ENCODE measurements around the gene SOD3. TPM values are rescaled to one million over a fixed set of nuclear protein-coding genes. Genes with fewer than 3 reads are reported as not detected.

Gene SOD3
- total RNA-seq, 1 donor from 2014 or later = 8.6 TPM

- H3K79me2 ChIP-seq (ENCODE audit: insufficient read depth, low read length) = no peaks in the 10 kb centered on the region
- no peaks in the 10 kb centered on the region for H3K9me3 ChIP-seq (ENCODE audit: insufficient read depth, low read depth, low read length)
- H3K9ac ChIP-seq (ENCODE audit: low read length) = no peak overlapping the region
- peaks cover 11% of the 10 kb centered on the region for H3K27me3 ChIP-seq (ENCODE audit: insufficient read depth, low read length)
- H3K4me3 Mint-ChIP-seq (ENCODE audit: unreplicated experiment) = no peak overlapping the region
- DNase-seq (ENCODE audit: low read depth) (no peak), FAIRE-seq (no peak)
- peak overlapping the region; percentile 10 for H3K27ac ChIP-seq (ENCODE audit: low read depth, low read length)
- no peaks in the 10 kb centered on the region for H4K20me1 ChIP-seq (ENCODE audit: insufficient read depth, low read length)
- peak overlapping the region; percentile 76 for H3K4me2 ChIP-seq (ENCODE audit: low read length)
- TF ChIP-seq CTCF (IDR thresholded peaks at IDR 0.05; ENCODE audit: insufficient read depth, low read depth, low read length) = no peak
- TF ChIP-seq EZH2 (IDR thresholded peaks at IDR 0.05; ENCODE audit: insufficient read depth, low read length) = no peak
- H3K36me3 ChIP-seq (ENCODE audit: insufficient read depth, low read length) = no peaks in the 10 kb centered on the region
- H3K4me1 Mint-ChIP-seq (ENCODE audit: low read depth, unreplicated experiment) = peaks cover 21% of the 10 kb centered on the region
- H3K4me3 ChIP-seq (ENCODE audit: insufficient read depth, low read depth, low read length) = no peak overlapping the region
- peak overlapping the region; percentile 37 for H2AFZ ChIP-seq (ENCODE audit: low read depth, low read length)
- H3K36me3 Mint-ChIP-seq (ENCODE audit: low read depth, unreplicated experiment) = peaks cover 3% of the 10 kb centered on the region
- peaks cover 19% of the 10 kb centered on the region for H3K4me1 ChIP-seq (ENCODE audit: insufficient read depth, low read length)
- H3K27me3 Mint-ChIP-seq (ENCODE audit: low read depth, unreplicated experiment) = peaks cover 17% of the 10 kb centered on the region
- peaks cover 6% of the 10 kb centered on the region for H3K9me3 Mint-ChIP-seq (ENCODE audit: unreplicated experiment)
- no peak overlapping the region for H3K27ac Mint-ChIP-seq (ENCODE audit: unreplicated experiment)
Measured at GRCh38 chr4:24794051-24794450, 1.3 kb upstream of the SOD3 start.

GRCh38 chr4:24794480-24794879 lies 893 bp upstream of the SOD3 start:
- DNase-seq (ENCODE audit: low read depth) (peak; percentile 81), FAIRE-seq (peak; percentile 52)
- H3K4me3 ChIP-seq (ENCODE audit: insufficient read depth, low read depth, low read length) = peak overlapping the region; percentile 29
- no peaks in the 10 kb centered on the region for H3K9me3 ChIP-seq (ENCODE audit: insufficient read depth, low read depth, low read length)
- H3K4me1 ChIP-seq (ENCODE audit: insufficient read depth, low read length) = peaks cover 19% of the 10 kb centered on the region
- H3K36me3 ChIP-seq (ENCODE audit: insufficient read depth, low read length) = no peaks in the 10 kb centered on the region
- Mint-ChIP-seq H3K27ac (ENCODE audit: unreplicated experiment) (no peak overlapping the region), H3K4me3 (ENCODE audit: unreplicated experiment) (no peak overlapping the region), H3K27me3 (ENCODE audit: low read depth, unreplicated experiment) (peaks cover 18% of the 10 kb centered on the region), H3K4me1 (ENCODE audit: low read depth, unreplicated experiment) (peaks cover 21% of the 10 kb centered on the region), H3K36me3 (ENCODE audit: low read depth, unreplicated experiment) (peaks cover 3% of the 10 kb centered on the region), H3K9me3 (ENCODE audit: unreplicated experiment) (peaks cover 6% of the 10 kb centered on the region)
- H3K4me2 ChIP-seq (ENCODE audit: low read length) = peak overlapping the region; percentile 76
- peaks cover 14% of the 10 kb centered on the region for H3K27me3 ChIP-seq (ENCODE audit: insufficient read depth, low read length)
- H2AFZ ChIP-seq (ENCODE audit: low read depth, low read length) = peak overlapping the region; percentile 37
- peak overlapping the region; percentile 65 for H3K9ac ChIP-seq (ENCODE audit: low read length)
- TF ChIP-seq EZH2 (IDR thresholded peaks at IDR 0.05; ENCODE audit: insufficient read depth, low read length) = no peak
- TF ChIP-seq CTCF (IDR thresholded peaks at IDR 0.05; ENCODE audit: insufficient read depth, low read depth, low read length) = no peak
- H4K20me1 ChIP-seq (ENCODE audit: insufficient read depth, low read length) = no peaks in the 10 kb centered on the region
- no peaks in the 10 kb centered on the region for H3K79me2 ChIP-seq (ENCODE audit: insufficient read depth, low read length)
- H3K27ac ChIP-seq (ENCODE audit: low read depth, low read length) = peak overlapping the region; percentile 43

GRCh38 chr4:24795666-24796381 lies 451 bp downstream of the SOD3 start:
- DNase-seq (ENCODE audit: low read depth) = no peak
- Histone ChIP-seq H3K9me3 (ENCODE audit: insufficient read depth, low read depth, low read length) (no peaks in the 10 kb centered on the region), H2AFZ (ENCODE audit: low read depth, low read length) (peak overlapping the region; percentile 77), H3K27ac (ENCODE audit: low read depth, low read length) (peak overlapping the region; percentile 24), H3K4me3 (ENCODE audit: insufficient read depth, low read depth, low read length) (peak overlapping the region; percentile 21), H3K36me3 (ENCODE audit: insufficient read depth, low read length) (no peaks in the 10 kb centered on the region), H4K20me1 (ENCODE audit: insufficient read depth, low read length) (no peaks in the 10 kb centered on the region), H3K4me2 (ENCODE audit: low read length) (peak overlapping the region; percentile 76), H3K27me3 (ENCODE audit: insufficient read depth, low read length) (peaks cover 22% of the 10 kb centered on the region), H3K4me1 (ENCODE audit: insufficient read depth, low read length) (peaks cover 19% of the 10 kb centered on the region), H3K9ac (ENCODE audit: low read length) (peak overlapping the region; percentile 65), H3K79me2 (ENCODE audit: insufficient read depth, low read length) (no peaks in the 10 kb centered on the region)
- FAIRE-seq = no peak
- Mint-ChIP-seq H3K9me3 (ENCODE audit: unreplicated experiment) (peaks cover 6% of the 10 kb centered on the region), H3K27me3 (ENCODE audit: low read depth, unreplicated experiment) (peaks cover 23% of the 10 kb centered on the region), H3K27ac (ENCODE audit: unreplicated experiment) (no peak overlapping the region), H3K4me3 (ENCODE audit: unreplicated experiment) (peak overlapping the region; percentile 73), H3K4me1 (ENCODE audit: low read depth, unreplicated experiment) (peaks cover 21% of the 10 kb centered on the region), H3K36me3 (ENCODE audit: low read depth, unreplicated experiment) (peaks cover 3% of the 10 kb centered on the region)
- TF ChIP-seq CTCF (IDR thresholded peaks at IDR 0.05; ENCODE audit: insufficient read depth, low read depth, low read length) = no peak

Data from astrocyte (in vitro differentiated cells and primary cell).